ENCODE data around the gene BANF2. TPM values are rescaled to one million over a fixed set of nuclear protein-coding genes. Genes with fewer than 3 reads are reported as not detected.

The BANF2 gene
- total and polyA plus RNA-seq, 2 of the 13 experiments (the other 11 are each of a cell fraction or from before 2014, with no cell fraction given) = 0.35 TPM; not detected in 1

DNA sequence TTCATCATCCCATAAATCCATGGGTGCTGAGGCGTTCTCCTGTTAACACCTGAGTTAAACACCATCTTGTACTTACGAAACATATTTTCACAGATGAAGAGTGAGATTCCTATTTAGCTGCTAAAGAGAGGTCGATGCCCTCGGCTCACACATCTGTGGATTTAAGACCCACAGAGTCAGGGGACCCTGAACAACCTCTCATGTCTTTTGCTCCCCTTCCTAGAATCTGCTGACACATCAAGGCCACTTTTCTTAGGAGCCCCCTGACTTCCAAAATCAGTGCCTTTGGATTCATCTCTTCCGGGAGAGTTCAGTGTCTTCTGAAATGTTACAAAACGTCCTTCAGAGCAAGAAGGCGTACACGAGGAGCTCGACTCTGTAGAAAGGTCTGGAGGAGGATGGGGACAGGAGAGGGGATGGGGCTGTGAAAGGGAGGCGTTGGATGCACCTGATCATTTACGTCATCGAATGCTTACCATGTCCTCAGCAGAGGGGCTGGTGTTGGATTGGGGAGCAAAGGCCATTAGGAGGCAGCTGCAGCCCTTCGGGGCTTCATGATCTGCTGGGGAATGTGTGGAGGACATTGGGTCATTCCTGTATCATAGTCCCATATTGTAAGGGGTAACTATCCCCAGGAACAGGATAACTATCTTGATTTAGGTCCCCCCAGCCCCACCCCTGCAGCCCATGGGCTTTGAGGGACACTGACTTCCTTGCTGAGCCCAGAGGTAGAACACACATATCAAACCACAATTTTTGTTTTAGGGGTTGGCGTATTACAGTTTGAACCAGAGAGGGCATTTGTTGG, 22.9 kb downstream of the BANF2 start (continued):
- no peak for TF ChIP-seq GTF3A (CRISPR knock-in tag; conservative IDR thresholded peaks at IDR 0.05)
- TF ChIP-seq ZNF788 (CRISPR knock-in tag; IDR thresholded peaks at IDR 0.05; ENCODE audit: borderline replicate concordance) = peak; percentile 55; the same call in 1 of the 2 replicates
- TF ChIP-seq, protein P1, sequence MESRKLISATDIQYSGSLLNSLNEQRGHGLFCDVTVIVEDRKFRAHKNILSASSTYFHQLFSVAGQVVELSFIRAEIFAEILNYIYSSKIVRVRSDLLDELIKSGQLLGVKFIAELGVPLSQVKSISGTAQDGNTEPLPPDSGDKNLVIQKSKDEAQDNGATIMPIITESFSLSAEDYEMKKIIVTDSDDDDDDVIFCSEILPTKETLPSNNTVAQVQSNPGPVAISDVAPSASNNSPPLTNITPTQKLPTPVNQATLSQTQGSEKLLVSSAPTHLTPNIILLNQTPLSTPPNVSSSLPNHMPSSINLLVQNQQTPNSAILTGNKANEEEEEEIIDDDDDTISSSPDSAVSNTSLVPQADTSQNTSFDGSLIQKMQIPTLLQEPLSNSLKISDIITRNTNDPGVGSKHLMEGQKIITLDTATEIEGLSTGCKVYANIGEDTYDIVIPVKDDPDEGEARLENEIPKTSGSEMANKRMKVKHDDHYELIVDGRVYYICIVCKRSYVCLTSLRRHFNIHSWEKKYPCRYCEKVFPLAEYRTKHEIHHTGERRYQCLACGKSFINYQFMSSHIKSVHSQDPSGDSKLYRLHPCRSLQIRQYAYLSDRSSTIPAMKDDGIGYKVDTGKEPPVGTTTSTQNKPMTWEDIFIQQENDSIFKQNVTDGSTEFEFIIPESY (CRISPR knock-in tag; IDR thresholded peaks at IDR 0.05) = no peak
- TF ChIP-seq, protein P2, sequence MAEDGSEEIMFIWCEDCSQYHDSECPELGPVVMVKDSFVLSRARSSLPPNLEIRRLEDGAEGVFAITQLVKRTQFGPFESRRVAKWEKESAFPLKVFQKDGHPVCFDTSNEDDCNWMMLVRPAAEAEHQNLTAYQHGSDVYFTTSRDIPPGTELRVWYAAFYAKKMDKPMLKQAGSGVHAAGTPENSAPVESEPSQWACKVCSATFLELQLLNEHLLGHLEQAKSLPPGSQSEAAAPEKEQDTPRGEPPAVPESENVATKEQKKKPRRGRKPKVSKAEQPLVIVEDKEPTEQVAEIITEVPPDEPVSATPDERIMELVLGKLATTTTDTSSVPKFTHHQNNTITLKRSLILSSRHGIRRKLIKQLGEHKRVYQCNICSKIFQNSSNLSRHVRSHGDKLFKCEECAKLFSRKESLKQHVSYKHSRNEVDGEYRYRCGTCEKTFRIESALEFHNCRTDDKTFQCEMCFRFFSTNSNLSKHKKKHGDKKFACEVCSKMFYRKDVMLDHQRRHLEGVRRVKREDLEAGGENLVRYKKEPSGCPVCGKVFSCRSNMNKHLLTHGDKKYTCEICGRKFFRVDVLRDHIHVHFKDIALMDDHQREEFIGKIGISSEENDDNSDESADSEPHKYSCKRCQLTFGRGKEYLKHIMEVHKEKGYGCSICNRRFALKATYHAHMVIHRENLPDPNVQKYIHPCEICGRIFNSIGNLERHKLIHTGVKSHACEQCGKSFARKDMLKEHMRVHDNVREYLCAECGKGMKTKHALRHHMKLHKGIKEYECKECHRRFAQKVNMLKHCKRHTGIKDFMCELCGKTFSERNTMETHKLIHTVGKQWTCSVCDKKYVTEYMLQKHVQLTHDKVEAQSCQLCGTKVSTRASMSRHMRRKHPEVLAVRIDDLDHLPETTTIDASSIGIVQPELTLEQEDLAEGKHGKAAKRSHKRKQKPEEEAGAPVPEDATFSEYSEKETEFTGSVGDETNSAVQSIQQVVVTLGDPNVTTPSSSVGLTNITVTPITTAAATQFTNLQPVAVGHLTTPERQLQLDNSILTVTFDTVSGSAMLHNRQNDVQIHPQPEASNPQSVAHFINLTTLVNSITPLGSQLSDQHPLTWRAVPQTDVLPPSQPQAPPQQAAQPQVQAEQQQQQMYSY (CRISPR knock-in tag; IDR thresholded peaks at IDR 0.05) = no peak
- no peak for TF ChIP-seq CEBPB (IDR thresholded peaks at IDR 0.05; ENCODE audit: borderline replicate concordance, low read depth, low read length)
- TF ChIP-seq MAZ (IDR thresholded peaks at IDR 0.05; ENCODE audit: borderline replicate concordance, low read depth, low read length) = no peak
- 0 out of 2 replicates have a peak, but pooled peaks have one; percentile 16 for TF ChIP-seq MAZ (CRISPR knock-in tag; IDR thresholded peaks at IDR 0.05; ENCODE audit: low read depth)
- TF ChIP-seq, protein P3, sequence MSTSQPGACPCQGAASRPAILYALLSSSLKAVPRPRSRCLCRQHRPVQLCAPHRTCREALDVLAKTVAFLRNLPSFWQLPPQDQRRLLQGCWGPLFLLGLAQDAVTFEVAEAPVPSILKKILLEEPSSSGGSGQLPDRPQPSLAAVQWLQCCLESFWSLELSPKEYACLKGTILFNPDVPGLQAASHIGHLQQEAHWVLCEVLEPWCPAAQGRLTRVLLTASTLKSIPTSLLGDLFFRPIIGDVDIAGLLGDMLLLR (CRISPR knock-in tag; IDR thresholded peaks at IDR 0.05) = no peak
- no peak for TF ChIP-seq ZBTB49 (CRISPR knock-in tag; IDR thresholded peaks at IDR 0.05; ENCODE audit: borderline replicate concordance)
- no peak; the same call in 1 of the 2 replicates for TF ChIP-seq PRMT3 (CRISPR knock-in tag; IDR thresholded peaks at IDR 0.05; ENCODE audit: borderline replicate concordance, low read depth)
- 0 out of 2 replicates have a peak, but pooled peaks have one; percentile 10 for TF ChIP-seq TCF7 (IDR thresholded peaks at IDR 0.05; ENCODE audit: low read depth)
- TF ChIP-seq, protein P4, sequence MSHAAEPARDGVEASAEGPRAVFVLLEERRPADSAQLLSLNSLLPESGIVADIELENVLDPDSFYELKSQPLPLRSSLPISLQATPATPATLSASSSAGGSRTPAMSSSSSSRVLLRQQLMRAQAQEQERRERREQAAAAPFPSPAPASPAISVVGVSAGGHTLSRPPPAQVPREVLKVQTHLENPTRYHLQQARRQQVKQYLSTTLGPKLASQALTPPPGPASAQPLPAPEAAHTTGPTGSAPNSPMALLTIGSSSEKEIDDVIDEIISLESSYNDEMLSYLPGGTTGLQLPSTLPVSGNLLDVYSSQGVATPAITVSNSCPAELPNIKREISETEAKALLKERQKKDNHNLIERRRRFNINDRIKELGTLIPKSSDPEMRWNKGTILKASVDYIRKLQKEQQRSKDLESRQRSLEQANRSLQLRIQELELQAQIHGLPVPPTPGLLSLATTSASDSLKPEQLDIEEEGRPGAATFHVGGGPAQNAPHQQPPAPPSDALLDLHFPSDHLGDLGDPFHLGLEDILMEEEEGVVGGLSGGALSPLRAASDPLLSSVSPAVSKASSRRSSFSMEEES (CRISPR knock-in tag; IDR thresholded peaks at IDR 0.05) = no peak
- TF ChIP-seq FOXO4 (CRISPR knock-in tag; conservative IDR thresholded peaks at IDR 0.05) = 0 out of 2 replicates have a peak, but pooled peaks have one; percentile 87
- TF ChIP-seq CREB1 (IDR thresholded peaks at IDR 0.05) = peak; percentile 78
- no peak for TF ChIP-seq CREB1 (CRISPR knock-in tag; IDR thresholded peaks at IDR 0.05)

All from HepG2 (cell line).